ENCODE measurements around the gene CTPS2.

The CTPS2 gene

GRCh38 chrX:16737024-16737423 is 24.6 kb upstream of the CTPS2 start:
- no peaks in the 10 kb centered on the region for H3K27me3 ChIP-seq (ENCODE audit: insufficient read depth, low read length)
- no peak overlapping the region for H3K4me3 ChIP-seq (ENCODE audit: low read depth, low read length, poor library complexity, severe bottlenecking)
- H3K4me1 ChIP-seq (ENCODE audit: insufficient read depth, low read length, severe bottlenecking): no peaks in the 10 kb centered on the region
- H3K36me3 ChIP-seq (ENCODE audit: insufficient read depth, low read length): peaks cover 40% of the 10 kb centered on the region
- no peaks in the 10 kb centered on the region for H3K79me2 ChIP-seq (ENCODE audit: insufficient read depth, low read length)
- H3K9me2 ChIP-seq (ENCODE audit: low read depth, low read length): no peaks in the 10 kb centered on the region
- no peak overlapping the region for H2AFZ ChIP-seq (ENCODE audit: low read length)
- H3K9me3 ChIP-seq (ENCODE audit: low read length): no peaks in the 10 kb centered on the region
- H3K4me2 ChIP-seq (ENCODE audit: low read length): no peak overlapping the region
- no peak for TF ChIP-seq EZH2 (IDR thresholded peaks at IDR 0.05; ENCODE audit: borderline replicate concordance, low read length)
- TF ChIP-seq, protein P1, sequence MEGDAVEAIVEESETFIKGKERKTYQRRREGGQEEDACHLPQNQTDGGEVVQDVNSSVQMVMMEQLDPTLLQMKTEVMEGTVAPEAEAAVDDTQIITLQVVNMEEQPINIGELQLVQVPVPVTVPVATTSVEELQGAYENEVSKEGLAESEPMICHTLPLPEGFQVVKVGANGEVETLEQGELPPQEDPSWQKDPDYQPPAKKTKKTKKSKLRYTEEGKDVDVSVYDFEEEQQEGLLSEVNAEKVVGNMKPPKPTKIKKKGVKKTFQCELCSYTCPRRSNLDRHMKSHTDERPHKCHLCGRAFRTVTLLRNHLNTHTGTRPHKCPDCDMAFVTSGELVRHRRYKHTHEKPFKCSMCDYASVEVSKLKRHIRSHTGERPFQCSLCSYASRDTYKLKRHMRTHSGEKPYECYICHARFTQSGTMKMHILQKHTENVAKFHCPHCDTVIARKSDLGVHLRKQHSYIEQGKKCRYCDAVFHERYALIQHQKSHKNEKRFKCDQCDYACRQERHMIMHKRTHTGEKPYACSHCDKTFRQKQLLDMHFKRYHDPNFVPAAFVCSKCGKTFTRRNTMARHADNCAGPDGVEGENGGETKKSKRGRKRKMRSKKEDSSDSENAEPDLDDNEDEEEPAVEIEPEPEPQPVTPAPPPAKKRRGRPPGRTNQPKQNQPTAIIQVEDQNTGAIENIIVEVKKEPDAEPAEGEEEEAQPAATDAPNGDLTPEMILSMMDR (IDR thresholded peaks at IDR 0.05; ENCODE audit: low read length): no peak
- no peak overlapping the region for H3K9ac ChIP-seq (ENCODE audit: low read length)
- H3F3A ChIP-seq (ENCODE audit: insufficient read depth, low read length): no peaks in the 10 kb centered on the region
- H3K27ac ChIP-seq (ENCODE audit: low read depth, low read length, poor library complexity, severe bottlenecking): no peak overlapping the region
- H4K20me1 ChIP-seq (ENCODE audit: insufficient read depth, low read length): no peaks in the 10 kb centered on the region

DNA sequence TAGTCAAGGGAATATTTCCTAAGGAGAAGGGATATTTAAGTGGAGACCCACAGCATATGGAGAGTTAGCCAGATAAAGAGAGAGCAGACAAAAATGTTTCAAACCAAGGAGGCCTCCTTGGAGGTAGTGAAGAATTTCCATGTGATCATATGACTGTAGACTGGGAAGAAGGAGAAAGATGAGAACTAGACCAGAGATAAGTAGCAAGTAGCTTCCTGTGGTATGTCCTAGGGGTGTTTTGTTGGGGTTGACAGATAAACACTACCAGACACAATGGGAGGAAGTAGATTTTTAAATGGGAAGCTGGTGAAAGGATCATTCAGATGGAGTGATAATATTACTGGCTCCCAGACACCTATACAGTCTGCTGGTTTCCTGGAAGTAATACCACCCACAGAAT is 20.5 kb upstream of the CTPS2 start:
- H2AFZ ChIP-seq (ENCODE audit: low read length): no peak overlapping the region
- no peaks in the 10 kb centered on the region for H3F3A ChIP-seq (ENCODE audit: insufficient read depth, low read length)
- no peaks in the 10 kb centered on the region for H3K9me3 ChIP-seq (ENCODE audit: low read length)
- peaks cover 36% of the 10 kb centered on the region for H3K36me3 ChIP-seq (ENCODE audit: insufficient read depth, low read length)
- H3K27ac ChIP-seq (ENCODE audit: low read depth, low read length, poor library complexity, severe bottlenecking): no peak overlapping the region
- H3K9ac ChIP-seq (ENCODE audit: low read length): no peak overlapping the region
- H3K4me3 ChIP-seq (ENCODE audit: low read depth, low read length, poor library complexity, severe bottlenecking): no peak overlapping the region
- no peaks in the 10 kb centered on the region for H3K27me3 ChIP-seq (ENCODE audit: insufficient read depth, low read length)
- H4K20me1 ChIP-seq (ENCODE audit: insufficient read depth, low read length): no peaks in the 10 kb centered on the region
- no peak overlapping the region for H3K4me2 ChIP-seq (ENCODE audit: low read length)
- H3K79me2 ChIP-seq (ENCODE audit: insufficient read depth, low read length): no peaks in the 10 kb centered on the region
- H3K9me2 ChIP-seq (ENCODE audit: low read depth, low read length): no peaks in the 10 kb centered on the region
- TF ChIP-seq EZH2 (IDR thresholded peaks at IDR 0.05; ENCODE audit: borderline replicate concordance, low read length): no peak
- TF ChIP-seq, protein P1 (IDR thresholded peaks at IDR 0.05; ENCODE audit: low read length): no peak
- no peaks in the 10 kb centered on the region for H3K4me1 ChIP-seq (ENCODE audit: insufficient read depth, low read length, severe bottlenecking)

GRCh38 chrX:16730450-16730849 is 18.0 kb upstream of the CTPS2 start:
- H3K4me2 ChIP-seq (ENCODE audit: low read length): no peak overlapping the region

More at GRCh38 chrX:16730450-16730849, 18.0 kb upstream of the CTPS2 start:
- Histone ChIP-seq H3K9me2 (ENCODE audit: low read depth, low read length) (no peaks in the 10 kb centered on the region), H2AFZ (ENCODE audit: low read length) (no peak overlapping the region), H3K36me3 (ENCODE audit: insufficient read depth, low read length) (peaks cover 18% of the 10 kb centered on the region), H3K79me2 (ENCODE audit: insufficient read depth, low read length) (no peaks in the 10 kb centered on the region), H3F3A (ENCODE audit: insufficient read depth, low read length) (no peaks in the 10 kb centered on the region), H3K4me3 (ENCODE audit: low read depth, low read length, poor library complexity, severe bottlenecking) (no peak overlapping the region), H3K9ac (ENCODE audit: low read length) (no peak overlapping the region), H3K4me1 (ENCODE audit: insufficient read depth, low read length, severe bottlenecking) (no peaks in the 10 kb centered on the region), H4K20me1 (ENCODE audit: insufficient read depth, low read length) (no peaks in the 10 kb centered on the region), H3K9me3 (ENCODE audit: low read length) (no peaks in the 10 kb centered on the region), H3K27me3 (ENCODE audit: insufficient read depth, low read length) (no peaks in the 10 kb centered on the region), H3K27ac (ENCODE audit: low read depth, low read length, poor library complexity, severe bottlenecking) (no peak overlapping the region)
- no peak for TF ChIP-seq EZH2 (IDR thresholded peaks at IDR 0.05; ENCODE audit: borderline replicate concordance, low read length)
- TF ChIP-seq, protein P1 (IDR thresholded peaks at IDR 0.05; ENCODE audit: low read length): no peak

Data from OCI-LY1 (cell line).